HEK293 (cell line): ENCODE measurements around the gene PPP1R3F.

Source experiments
- CTCF ChIA-PET: fragments of 350-600 bp; formaldehyde crosslinking; extraction: SDS; loops from one replicate; lab custom pipeline; 2021; ENCODE audit warnings: antibody characterized with exemption; lab: Yijun Ruan, JAX
- POLR2A ChIA-PET: fragments of 300-600 bp; formaldehyde crosslinking; extraction: SDS; loops from one replicate; lab custom pipeline; 2020; ENCODE audit warnings: antibody characterized with exemption, inconsistent platforms; lab: Yijun Ruan, JAX
- H3K27ac ChIP-seq: fragments of 200-500 bp; sonication (Bioruptor generic); 2 replicates; pipeline ENCODE4 v1.5.1; 2014; ENCODE audit warnings: low read depth, low read length, control low read depth, inconsistent platforms; ENCODE audit errors: extremely low read depth
- H3K36me3 ChIP-seq, 2 experiments: fragments of 200-500 bp in 1 of 2; sonication (Bioruptor generic) in 1 of 2; 1 replicate in 1 of 2; 2 replicates in 1 of 2; pipeline ENCODE4 v1.5.1; 2014 to 2017; ENCODE audit warnings: inconsistent platforms in 2 of 2, low read length in 2 of 2; ENCODE audit not compliant: control insufficient read depth in 2 of 2, insufficient read depth in 1 of 2
- H3K4me1 ChIP-seq: fragments of 200-500 bp; sonication (Bioruptor generic); 2 replicates; pipeline ENCODE4 v1.5.1; 2014; ENCODE audit warnings: mild to moderate bottlenecking, low read length, inconsistent platforms; ENCODE audit not compliant: control insufficient read depth, insufficient read depth
- H3K4me3 ChIP-seq: 2 replicates; pipeline ENCODE4 v1.5.1; 2011; ENCODE audit warnings: low read depth, mild to moderate bottlenecking, control low read depth, low read length, moderate library complexity
- H3K9me3 ChIP-seq: fragments of 200-500 bp; sonication (Bioruptor generic); 2 replicates; pipeline ENCODE4 v1.5.1; 2014; ENCODE audit warnings: low read depth, low read length, inconsistent platforms; ENCODE audit not compliant: control insufficient read depth, insufficient read depth
- BCL11B ChIP-seq: fragments of 450-650 bp; formaldehyde crosslinking; IDR thresholded peaks from 2 replicates; pipeline ENCODE4 v1.5.1; 2016; ENCODE audit warnings: low read depth, missing biosample characterization, missing genetic modification characterization
- FEZF1 ChIP-seq: fragments of 450-650 bp; formaldehyde crosslinking; IDR thresholded peaks from 2 replicates; pipeline ENCODE4 v1.5.1; 2016; ENCODE audit warnings: missing biosample characterization, missing genetic modification characterization
- GLI2 ChIP-seq: fragments of 450-650 bp; formaldehyde crosslinking; IDR thresholded peaks from 2 replicates; pipeline ENCODE4; 2017; ENCODE audit warnings: missing biosample characterization, missing genetic modification characterization, low read depth, borderline replicate concordance
- IKZF3 ChIP-seq: fragments of 450-650 bp; IDR thresholded peaks from 2 replicates; pipeline ENCODE4 v1.5.0; 2018; ENCODE audit warnings: missing biosample characterization, mild to moderate bottlenecking, missing genetic modification characterization, moderate library complexity
- MYNN ChIP-seq: fragments of 450-650 bp; formaldehyde crosslinking; IDR thresholded peaks from 2 replicates; pipeline ENCODE4 v1.5.1; 2016; ENCODE audit warnings: missing biosample characterization, missing genetic modification characterization, borderline replicate concordance
- PRDM1 ChIP-seq: fragments of 450-650 bp; formaldehyde crosslinking; IDR thresholded peaks from 2 replicates; pipeline ENCODE4; 2016; ENCODE audit warnings: missing biosample characterization, missing genetic modification characterization
- ZBTB20 ChIP-seq: fragments of 450-650 bp; formaldehyde crosslinking; IDR thresholded peaks from 2 replicates; pipeline ENCODE4 v1.5.1; 2016; ENCODE audit warnings: missing biosample characterization, missing genetic modification characterization
- ZBTB8A ChIP-seq: fragments of 450-650 bp; formaldehyde crosslinking; IDR thresholded peaks from 2 replicates; pipeline ENCODE4 v1.5.1; 2016; ENCODE audit warnings: missing biosample characterization, missing genetic modification characterization
- ZNF140 ChIP-seq: fragments of 450-650 bp; formaldehyde crosslinking; IDR thresholded peaks from 2 replicates; pipeline ENCODE4 v1.5.1; 2016; ENCODE audit warnings: missing biosample characterization, missing genetic modification characterization
- ZNF311 ChIP-seq: fragments of 450-650 bp; formaldehyde crosslinking; IDR thresholded peaks from 2 replicates; pipeline ENCODE4 v1.5.1; 2017; ENCODE audit warnings: missing biosample characterization, missing genetic modification characterization, borderline replicate concordance
- ZNF394 ChIP-seq: fragments of 450-650 bp; formaldehyde crosslinking; IDR thresholded peaks from 2 replicates; pipeline ENCODE4 v1.5.1; 2016; ENCODE audit warnings: missing biosample characterization, missing genetic modification characterization, mild to moderate bottlenecking, moderate library complexity, borderline replicate concordance
- ZNF629 ChIP-seq: fragments of 450-650 bp; formaldehyde crosslinking; IDR thresholded peaks from 2 replicates; pipeline ENCODE4 v1.5.1; 2017; ENCODE audit warnings: missing biosample characterization, missing genetic modification characterization
- ZNF639 ChIP-seq: fragments of 450-650 bp; formaldehyde crosslinking; IDR thresholded peaks from 2 replicates; pipeline ENCODE4 v1.5.1; 2016; ENCODE audit warnings: missing biosample characterization, missing genetic modification characterization
- ZNF768 ChIP-seq: fragments of 450-650 bp; formaldehyde crosslinking; IDR thresholded peaks from 2 replicates; pipeline ENCODE4 v1.5.1; 2018; ENCODE audit warnings: missing biosample characterization, mild to moderate bottlenecking, missing genetic modification characterization
- ZSCAN16 ChIP-seq: fragments of 450-650 bp; formaldehyde crosslinking; IDR thresholded peaks from 2 replicates; pipeline ENCODE4 v1.5.1; 2016; ENCODE audit warnings: missing biosample characterization, missing genetic modification characterization
- ZSCAN4 ChIP-seq: fragments of 450-650 bp; formaldehyde crosslinking; IDR thresholded peaks from 2 replicates; pipeline ENCODE4 v1.5.1; 2017; ENCODE audit warnings: missing biosample characterization, missing genetic modification characterization
- TF ChIP-seq, protein P1 (sequence below): fragments of 450-650 bp; formaldehyde crosslinking; IDR thresholded peaks from 2 replicates; pipeline ENCODE4 v1.5.1; 2016; ENCODE audit warnings: missing biosample characterization, missing genetic modification characterization
- TF ChIP-seq, protein P2 (sequence below): fragments of 450-650 bp; formaldehyde crosslinking; IDR thresholded peaks from 2 replicates; pipeline ENCODE4 v1.5.0; 2017; ENCODE audit warnings: missing biosample characterization, missing genetic modification characterization, borderline replicate concordance

The PPP1R3F gene

GRCh38 chrX:49243166-49243565, 26.4 kb upstream of the PPP1R3F start:
- CTCF ChIA-PET = no interaction called here
- POLR2A ChIA-PET = no interaction called here

GRCh38 chrX:49244207-49244606, 25.4 kb upstream of the PPP1R3F start:
- no peak overlapping the region for H3K4me3 ChIP-seq
- no peaks in the 10 kb centered on the region for H3K9me3 ChIP-seq
- H3K27ac ChIP-seq = no peak overlapping the region
- no peaks in the 10 kb centered on the region for H3K4me1 ChIP-seq
- TF ChIP-seq GLI2 (tag by site-specific recombination) (no peak), FEZF1 (tag by site-specific recombination) (no peak), ZNF629 (no peak), ZNF394 (tag by site-specific recombination) (no peak), ZNF639 (tag by site-specific recombination) (no peak), ZBTB8A (tag by site-specific recombination) (no peak), ZBTB20 (tag by site-specific recombination) (no peak), ZNF140 (no peak), BCL11B (tag by site-specific recombination) (no peak), PRDM1 (tag by site-specific recombination) (no peak), ZNF768 (tag by site-specific recombination) (no peak)
- TF ChIP-seq, protein P1, sequence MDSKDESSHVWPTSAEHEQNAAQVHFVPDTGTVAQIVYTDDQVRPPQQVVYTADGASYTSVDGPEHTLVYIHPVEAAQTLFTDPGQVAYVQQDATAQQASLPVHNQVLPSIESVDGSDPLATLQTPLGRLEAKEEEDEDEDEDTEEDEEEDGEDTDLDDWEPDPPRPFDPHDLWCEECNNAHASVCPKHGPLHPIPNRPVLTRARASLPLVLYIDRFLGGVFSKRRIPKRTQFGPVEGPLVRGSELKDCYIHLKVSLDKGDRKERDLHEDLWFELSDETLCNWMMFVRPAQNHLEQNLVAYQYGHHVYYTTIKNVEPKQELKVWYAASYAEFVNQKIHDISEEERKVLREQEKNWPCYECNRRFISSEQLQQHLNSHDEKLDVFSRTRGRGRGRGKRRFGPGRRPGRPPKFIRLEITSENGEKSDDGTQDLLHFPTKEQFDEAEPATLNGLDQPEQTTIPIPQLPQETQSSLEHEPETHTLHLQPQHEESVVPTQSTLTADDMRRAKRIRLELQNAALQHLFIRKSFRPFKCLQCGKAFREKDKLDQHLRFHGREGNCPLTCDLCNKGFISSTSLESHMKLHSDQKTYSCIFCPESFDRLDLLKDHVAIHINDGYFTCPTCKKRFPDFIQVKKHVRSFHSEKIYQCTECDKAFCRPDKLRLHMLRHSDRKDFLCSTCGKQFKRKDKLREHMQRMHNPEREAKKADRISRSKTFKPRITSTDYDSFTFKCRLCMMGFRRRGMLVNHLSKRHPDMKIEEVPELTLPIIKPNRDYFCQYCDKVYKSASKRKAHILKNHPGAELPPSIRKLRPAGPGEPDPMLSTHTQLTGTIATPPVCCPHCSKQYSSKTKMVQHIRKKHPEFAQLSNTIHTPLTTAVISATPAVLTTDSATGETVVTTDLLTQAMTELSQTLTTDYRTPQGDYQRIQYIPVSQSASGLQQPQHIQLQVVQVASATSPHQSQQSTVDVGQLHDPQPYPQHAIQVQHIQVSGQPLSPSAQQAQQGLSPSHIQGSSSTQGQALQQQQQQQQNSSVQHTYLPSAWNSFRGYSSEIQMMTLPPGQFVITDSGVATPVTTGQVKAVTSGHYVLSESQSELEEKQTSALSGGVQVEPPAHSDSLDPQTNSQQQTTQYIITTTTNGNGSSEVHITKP (tag by site-specific recombination) = no peak
- TF ChIP-seq, all 188 proteins: peak for 0
- ChIA-PET CTCF (no interaction called here), POLR2A (no interaction called here)
- peaks cover 9 to 38% of the 10 kb centered on the region in 2 experiments; a peak in 2 of 3 replicates for H3K36me3 ChIP-seq

More at GRCh38 chrX:49243166-49243565, 26.4 kb upstream of the PPP1R3F start:
- TF ChIP-seq ZSCAN4 (tag by site-specific recombination) = no peak
- no peak for TF ChIP-seq ZNF311
- TF ChIP-seq ZSCAN16 (tag by site-specific recombination) = no peak
- no peak for TF ChIP-seq MYNN (tag by site-specific recombination)
- TF ChIP-seq, protein P2, sequence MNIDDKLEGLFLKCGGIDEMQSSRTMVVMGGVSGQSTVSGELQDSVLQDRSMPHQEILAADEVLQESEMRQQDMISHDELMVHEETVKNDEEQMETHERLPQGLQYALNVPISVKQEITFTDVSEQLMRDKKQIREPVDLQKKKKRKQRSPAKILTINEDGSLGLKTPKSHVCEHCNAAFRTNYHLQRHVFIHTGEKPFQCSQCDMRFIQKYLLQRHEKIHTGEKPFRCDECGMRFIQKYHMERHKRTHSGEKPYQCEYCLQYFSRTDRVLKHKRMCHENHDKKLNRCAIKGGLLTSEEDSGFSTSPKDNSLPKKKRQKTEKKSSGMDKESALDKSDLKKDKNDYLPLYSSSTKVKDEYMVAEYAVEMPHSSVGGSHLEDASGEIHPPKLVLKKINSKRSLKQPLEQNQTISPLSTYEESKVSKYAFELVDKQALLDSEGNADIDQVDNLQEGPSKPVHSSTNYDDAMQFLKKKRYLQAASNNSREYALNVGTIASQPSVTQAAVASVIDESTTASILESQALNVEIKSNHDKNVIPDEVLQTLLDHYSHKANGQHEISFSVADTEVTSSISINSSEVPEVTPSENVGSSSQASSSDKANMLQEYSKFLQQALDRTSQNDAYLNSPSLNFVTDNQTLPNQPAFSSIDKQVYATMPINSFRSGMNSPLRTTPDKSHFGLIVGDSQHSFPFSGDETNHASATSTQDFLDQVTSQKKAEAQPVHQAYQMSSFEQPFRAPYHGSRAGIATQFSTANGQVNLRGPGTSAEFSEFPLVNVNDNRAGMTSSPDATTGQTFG = no peak
- TF ChIP-seq IKZF3 (tag by site-specific recombination) = no peak
- H3K4me1 ChIP-seq = no peaks in the 10 kb centered on the region
- no peaks in the 10 kb centered on the region for H3K9me3 ChIP-seq
- no peak overlapping the region for H3K27ac ChIP-seq
- peaks cover 9 to 33% of the 10 kb centered on the region in 2 experiments; a peak in 2 of 3 replicates for H3K36me3 ChIP-seq
- H3K4me3 ChIP-seq = no peak overlapping the region
